Activated T-helper 1 cell treated with anti-CD3 and anti-CD28 coated beads, Interleukin-12 subunit alpha, Interleukin-12 subunit beta, Interleukin-2, Interleukin-4 antibody, amounts not matched to agents 30 ng/mL and 10 ng/mL and 1 ng/mL, durations not matched to agents 14 hours and 24 hours and 36 hours (primary cell): Measurements from ENCODE around the gene LMF1. TPM values are rescaled to one million over a fixed set of nuclear protein-coding genes. Genes with fewer than 3 reads are reported as not detected.

ENCODE experiments used
- DNase-seq: peaks from one replicate; pipeline ENCODE4 v3.0.0; 2021; ENCODE audit warnings: low spot score
- H3K27ac Mint-ChIP-seq: one replicate; pipeline ENCODE4 v1.8.0; 2021; ENCODE audit warnings: mild to moderate bottlenecking, mixed read lengths
- H3K27me3 Mint-ChIP-seq: one replicate; pipeline ENCODE4 v1.8.0; 2022; ENCODE audit warnings: mild to moderate bottlenecking, moderate library complexity, mixed read lengths; ENCODE audit not compliant: insufficient read depth
- H3K36me3 Mint-ChIP-seq: one replicate; pipeline ENCODE4 v1.8.0; 2021; ENCODE audit warnings: low read depth, mixed read lengths
- H3K4me1 Mint-ChIP-seq: one replicate; pipeline ENCODE4 v1.8.0; 2021; ENCODE audit warnings: low read depth, mixed read lengths
- H3K4me3 Mint-ChIP-seq: one replicate; pipeline ENCODE4 v1.8.0; 2021; ENCODE audit warnings: mild to moderate bottlenecking, moderate library complexity, mixed read lengths
- H3K9me3 Mint-ChIP-seq: one replicate; pipeline ENCODE4 v1.8.0; 2021; ENCODE audit warnings: mixed read lengths
- intact Hi-C: fragments of 100-400 bp; cut with micrococcal nuclease; formaldehyde crosslinking; loops from one replicate; pipeline ENCODE4 v1.15.1; 2024
- total RNA-seq: library from RNA; stranded (reverse); gene quantifications from 2 replicates; pipeline ENCODE4 v1.2.3, GENCODE V29; 2022

The LMF1 gene
- total RNA-seq, 1 donor from 2014 or later = 10.4 TPM

GRCh38 chr16:943971-944370, 26.8 kb downstream of the LMF1 start:
- DNase-seq = no peak
- H3K27ac Mint-ChIP-seq = no peak overlapping the region
- H3K4me3 Mint-ChIP-seq = no peak overlapping the region
- H3K27me3 Mint-ChIP-seq = no peaks in the 10 kb centered on the region
- H3K9me3 Mint-ChIP-seq = peaks cover 21% of the 10 kb centered on the region
- intact Hi-C loops = no loop called here
- H3K4me1 Mint-ChIP-seq = no peaks in the 10 kb centered on the region
- H3K36me3 Mint-ChIP-seq = peaks cover 18% of the 10 kb centered on the region

GRCh38 chr16:942436-943060, 28.2 kb downstream of the LMF1 start:
- peaks cover 18% of the 10 kb centered on the region for H3K36me3 Mint-ChIP-seq
- intact Hi-C loops = no loop called here
- no peak overlapping the region for H3K4me3 Mint-ChIP-seq
- H3K27ac Mint-ChIP-seq = no peak overlapping the region
- no peaks in the 10 kb centered on the region for H3K27me3 Mint-ChIP-seq
- peaks cover 21% of the 10 kb centered on the region for H3K9me3 Mint-ChIP-seq
- no peaks in the 10 kb centered on the region for H3K4me1 Mint-ChIP-seq
- DNase-seq = no peak

- Mint-ChIP-seq H3K4me1 (no peaks in the 10 kb centered on the region), H3K4me3 (no peak overlapping the region), H3K9me3 (peaks cover 21% of the 10 kb centered on the region), H3K27me3 (no peaks in the 10 kb centered on the region), H3K27ac (no peak overlapping the region), H3K36me3 (peaks cover 18% of the 10 kb centered on the region)
- DNase-seq = no peak
- intact Hi-C loops = no loop called here
Observed at GRCh38 chr16:939941-940340, 30.8 kb downstream of the LMF1 start.

GRCh38 chr16:939311-939710, 31.5 kb downstream of the LMF1 start:
- Mint-ChIP-seq H3K4me1 (no peaks in the 10 kb centered on the region), H3K36me3 (peaks cover 18% of the 10 kb centered on the region), H3K4me3 (no peak overlapping the region), H3K27ac (no peak overlapping the region), H3K27me3 (no peaks in the 10 kb centered on the region), H3K9me3 (peaks cover 21% of the 10 kb centered on the region)
- intact Hi-C loops = no loop called here
- no peak for DNase-seq

GRCh38 chr16:938752-939151, 32.0 kb downstream of the LMF1 start:
- Mint-ChIP-seq H3K4me1 (no peaks in the 10 kb centered on the region), H3K9me3 (peaks cover 19% of the 10 kb centered on the region), H3K27ac (no peak overlapping the region), H3K27me3 (no peaks in the 10 kb centered on the region), H3K4me3 (no peak overlapping the region), H3K36me3 (peaks cover 17% of the 10 kb centered on the region)
- intact Hi-C loops = no loop called here
- DNase-seq = no peak

- no peak overlapping the region for H3K27ac Mint-ChIP-seq
- H3K27me3 Mint-ChIP-seq = no peaks in the 10 kb centered on the region
- no peak for DNase-seq
- H3K36me3 Mint-ChIP-seq = peaks cover 15% of the 10 kb centered on the region
- peaks cover 17% of the 10 kb centered on the region for H3K9me3 Mint-ChIP-seq
- intact Hi-C loops = no loop called here
- no peak overlapping the region for H3K4me3 Mint-ChIP-seq
- no peaks in the 10 kb centered on the region for H3K4me1 Mint-ChIP-seq
Observed at GRCh38 chr16:938136-938535, 32.6 kb downstream of the LMF1 start.

GRCh38 chr16:937723-938122, 33.1 kb downstream of the LMF1 start:
- H3K4me3 Mint-ChIP-seq = no peak overlapping the region
- intact Hi-C loops = no loop called here

GRCh38 chr16:937311-937710, 33.5 kb downstream of the LMF1 start:
- intact Hi-C loops = no loop called here
- Mint-ChIP-seq H3K9me3 (peaks cover 12% of the 10 kb centered on the region), H3K27me3 (no peaks in the 10 kb centered on the region), H3K36me3 (peaks cover 12% of the 10 kb centered on the region), H3K4me3 (no peak overlapping the region), H3K4me1 (no peaks in the 10 kb centered on the region), H3K27ac (no peak overlapping the region)
- DNase-seq = no peak

More at GRCh38 chr16:937723-938122, 33.1 kb downstream of the LMF1 start:
- DNase-seq = no peak
- no peak overlapping the region for H3K27ac Mint-ChIP-seq
- H3K9me3 Mint-ChIP-seq = peaks cover 15% of the 10 kb centered on the region
- H3K4me1 Mint-ChIP-seq = no peaks in the 10 kb centered on the region
- peaks cover 14% of the 10 kb centered on the region for H3K36me3 Mint-ChIP-seq
- no peaks in the 10 kb centered on the region for H3K27me3 Mint-ChIP-seq

- no peak for DNase-seq
- no peak overlapping the region for H3K4me3 Mint-ChIP-seq
- H3K9me3 Mint-ChIP-seq = no peaks in the 10 kb centered on the region
- peaks cover 2% of the 10 kb centered on the region for H3K36me3 Mint-ChIP-seq
- no peaks in the 10 kb centered on the region for H3K4me1 Mint-ChIP-seq
- intact Hi-C loops = no loop called here
- no peak overlapping the region for H3K27ac Mint-ChIP-seq
- no peaks in the 10 kb centered on the region for H3K27me3 Mint-ChIP-seq
Observed at GRCh38 chr16:935684-936083, 35.1 kb downstream of the LMF1 start.

GRCh38 chr16:934178-934577, 36.6 kb downstream of the LMF1 start:
- peaks cover 2% of the 10 kb centered on the region for H3K36me3 Mint-ChIP-seq
- no peaks in the 10 kb centered on the region for H3K4me1 Mint-ChIP-seq
- H3K4me3 Mint-ChIP-seq = no peak overlapping the region
- H3K27me3 Mint-ChIP-seq = no peaks in the 10 kb centered on the region
- no peak for DNase-seq
- no peaks in the 10 kb centered on the region for H3K9me3 Mint-ChIP-seq
- intact Hi-C loops = no loop called here
- H3K27ac Mint-ChIP-seq = no peak overlapping the region

GRCh38 chr16:933581-933980, 37.2 kb downstream of the LMF1 start:
- H3K27ac Mint-ChIP-seq = no peak overlapping the region
- intact Hi-C loops = no loop called here
- DNase-seq = no peak

GRCh38 chr16:932831-933330, 37.9 kb downstream of the LMF1 start:
- Mint-ChIP-seq H3K27me3 (no peaks in the 10 kb centered on the region), H3K9me3 (no peaks in the 10 kb centered on the region), H3K4me1 (no peaks in the 10 kb centered on the region), H3K4me3 (no peak overlapping the region), H3K27ac (no peak overlapping the region), H3K36me3 (peaks cover 2% of the 10 kb centered on the region)
- no peak for DNase-seq
- intact Hi-C loops = no loop called here

More at GRCh38 chr16:933581-933980, 37.2 kb downstream of the LMF1 start:
- no peaks in the 10 kb centered on the region for H3K9me3 Mint-ChIP-seq
- no peak overlapping the region for H3K4me3 Mint-ChIP-seq
- H3K4me1 Mint-ChIP-seq = no peaks in the 10 kb centered on the region
- no peaks in the 10 kb centered on the region for H3K27me3 Mint-ChIP-seq
- peaks cover 2% of the 10 kb centered on the region for H3K36me3 Mint-ChIP-seq

GRCh38 chr16:931626-932500, 38.9 kb downstream of the LMF1 start:
- H3K27ac Mint-ChIP-seq = no peak overlapping the region
- no peaks in the 10 kb centered on the region for H3K4me1 Mint-ChIP-seq
- intact Hi-C loops = no loop called here
- H3K9me3 Mint-ChIP-seq = no peaks in the 10 kb centered on the region
- no peaks in the 10 kb centered on the region for H3K27me3 Mint-ChIP-seq
- peaks cover 2% of the 10 kb centered on the region for H3K36me3 Mint-ChIP-seq
- H3K4me3 Mint-ChIP-seq = no peak overlapping the region
- no peak for DNase-seq
